B cell (primary cell): ENCODE measurements around the gene UCMA. TPM values are rescaled to one million over a fixed set of nuclear protein-coding genes. Genes with fewer than 3 reads are reported as not detected.

Experiments
- ATAC-seq: fragments of 200-7000 bp; cut with Tn5 transposase; one replicate; pipeline ENCODE4 v1.10.0; 2021; ENCODE audit warnings: low read depth, mild to moderate bottlenecking, moderate number of reproducible peaks, moderate library complexity
- CTCF ChIA-PET: fragments of 350-600 bp; sonication (Branson Sonifier 250); formaldehyde crosslinking; loops from one replicate; lab custom pipeline; 2021; ENCODE audit warnings: antibody characterized with exemption, inconsistent platforms; lab: Charles Lee
- POLR2A ChIA-PET: fragments of 350-600 bp; sonication (Branson Sonifier 250); formaldehyde crosslinking; loops from one replicate; lab custom pipeline; 2021; ENCODE audit warnings: antibody characterized with exemption; lab: Charles Lee
- DNase-seq: peaks from one replicate; pipeline ENCODE4 v3.0.0; 2013
- H2AFZ ChIP-seq: 2 replicates; pipeline ENCODE4 v1.6.1; 2012; ENCODE audit warnings: mild to moderate bottlenecking, low read depth, low read length; ENCODE audit not compliant: insufficient read depth, poor library complexity, severe bottlenecking
- H3K27ac ChIP-seq, 2 donors: 1 replicate in 1 of 2; 2 replicates in 1 of 2; pipeline ENCODE4 v1.5.1; 2012 to 2013; ENCODE audit warnings: low read length in 2 of 2, mild to moderate bottlenecking in 2 of 2, moderate library complexity in 1 of 2
- H3K27me3 ChIP-seq, 4 experiments: fragments of 200-600 bp in 1 of 4; sonication (generic) in 1 of 4; replicated peaks in 1 of 4; 1 replicate in 2 of 4; 2 replicates in 2 of 4; pipeline versions ENCODE4 v1.6.1 to v1.7.0; 2013 to 2016; ENCODE audit warnings: low read length in 3 of 4, mild to moderate bottlenecking in 2 of 4, mixed read lengths in 1 of 4, moderate library complexity in 1 of 4; ENCODE audit not compliant: insufficient read depth in 4 of 4, control insufficient read depth in 3 of 4; ENCODE audit errors: control extremely low read depth in 1 of 4
- H3K36me3 ChIP-seq, 2 experiments: replicated peaks in 1 of 2; 1 replicate in 1 of 2; 2 replicates in 1 of 2; pipeline versions ENCODE4 v1.6.1 to v1.7.1; 2013; ENCODE audit warnings: low read length in 1 of 2; ENCODE audit not compliant: insufficient read depth in 2 of 2, control insufficient read depth in 1 of 2; ENCODE audit errors: control extremely low read depth in 1 of 2, extremely low read depth in 1 of 2
- H3K4me1 ChIP-seq, 2 donors: fragments of 200-600 bp in 1 of 2; sonication (generic) in 1 of 2; 1 replicate in 1 of 2; 2 replicates in 1 of 2; pipeline versions ENCODE4 v1.5.1 to v1.6.1; 2013 to 2017; ENCODE audit warnings: low read length in 2 of 2; ENCODE audit not compliant: control insufficient read depth in 2 of 2, insufficient read depth in 2 of 2
- H3K4me2 ChIP-seq: replicated peaks from 2 replicates; pipeline ENCODE3; 2012; ENCODE audit warnings: mild to moderate bottlenecking, low read depth, low read length; ENCODE audit not compliant: poor library complexity, severe bottlenecking
- H3K4me3 ChIP-seq, 5 experiments: fragments of 200-600 bp in 1 of 5; sonication (generic) in 1 of 5; 1 replicate in 3 of 5; 2 replicates in 2 of 5; pipeline versions ENCODE4 v1.5.1 to v1.7.0; 2011 to 2016; ENCODE audit warnings: low read length in 4 of 5, mild to moderate bottlenecking in 4 of 5, low read depth in 2 of 5, control low read depth in 1 of 5, moderate library complexity in 1 of 5; ENCODE audit not compliant: insufficient read depth in 1 of 5; ENCODE audit errors: control extremely low read depth in 1 of 5, extremely low read depth in 1 of 5
- H3K79me2 ChIP-seq: fragments of 200-600 bp; sonication (generic); one replicate; pipeline ENCODE4 v1.6.0; 2016; ENCODE audit warnings: low read length; ENCODE audit not compliant: control insufficient read depth, insufficient read depth
- H3K9ac ChIP-seq: fragments of 200-600 bp; sonication (generic); 2 replicates; pipeline ENCODE4 v1.6.1; 2017; ENCODE audit warnings: mild to moderate bottlenecking, low read length, moderate library complexity
- H3K9me3 ChIP-seq, 3 donors: one replicate each; pipeline versions ENCODE4 v1.6.1 to v1.7.1; 2013; ENCODE audit warnings: low read length in 2 of 3; ENCODE audit not compliant: control insufficient read depth in 2 of 3, insufficient read depth in 1 of 3; ENCODE audit errors: control extremely low read depth in 1 of 3
- H4K20me1 ChIP-seq: 2 replicates; pipeline ENCODE4 v1.6.0; 2012; ENCODE audit warnings: mild to moderate bottlenecking, low read length; ENCODE audit not compliant: insufficient read depth, control insufficient read depth, poor library complexity, severe bottlenecking
- H3K27ac Mint-ChIP-seq: one replicate; pipeline ENCODE4 v1.8.0; 2021; ENCODE audit warnings: mixed read lengths
- H3K27me3 Mint-ChIP-seq: one replicate; pipeline ENCODE4 v1.8.0; 2021; ENCODE audit warnings: mixed read lengths
- H3K4me1 Mint-ChIP-seq: one replicate; pipeline ENCODE4 v1.8.0; 2021; ENCODE audit warnings: mixed read lengths
- H3K4me3 Mint-ChIP-seq: one replicate; pipeline ENCODE4 v1.8.0; 2021; ENCODE audit warnings: mixed read lengths
- H3K9me3 Mint-ChIP-seq: one replicate; pipeline ENCODE4 v1.8.0; 2022; ENCODE audit warnings: mixed read lengths; ENCODE audit not compliant: insufficient read depth
- EZH2 ChIP-seq: IDR thresholded peaks from 2 replicates; pipeline ENCODE4 v1.6.1; 2012; ENCODE audit warnings: borderline replicate concordance, low read depth, mild to moderate bottlenecking, moderate library complexity, low read length; ENCODE audit not compliant: insufficient read depth, poor library complexity, severe bottlenecking
- WGBS: methylation state at CpG from one replicate; pipeline ENCODE4 v1.1.5; 2013; ENCODE audit warnings: missing lambda C conversion rate; ENCODE audit not compliant: insufficient coverage; 5-methylcytosine and 5-hydroxymethylcytosine counted together
- intact Hi-C: fragments of 100-400 bp; cut with micrococcal nuclease; formaldehyde crosslinking; loops from one replicate; pipeline ENCODE4 v1.10.0; 2022
- polyA plus RNA-seq: library from polyadenylated mRNA; depleted of rRNA; stranded (reverse); fragments of >200 nt; gene quantifications from 2 replicates; pipeline ENCODE4 v1.2.3, GENCODE V29; 2012
- total RNA-seq, 2 donors: library from RNA; stranded (reverse); fragments of 120-200 nt in 1 of 2; gene quantifications; 1 replicate in 1 of 2; 2 replicates in 1 of 2; pipeline versions ENCODE4 v1.2.3 to v1.2.4, GENCODE V29; 2013 to 2022
- TF ChIP-seq, protein P1 (sequence below): fragments of 200-600 bp; IDR thresholded peaks from one replicate; pipeline ENCODE4 v1.8.0; 2022; ENCODE audit warnings: antibody characterized with exemption, mild to moderate bottlenecking

The UCMA gene
- total and polyA plus RNA-seq, 2 donors (not counting 1 experiment from before 2014, with no cell fraction given) = not detected

DNA sequence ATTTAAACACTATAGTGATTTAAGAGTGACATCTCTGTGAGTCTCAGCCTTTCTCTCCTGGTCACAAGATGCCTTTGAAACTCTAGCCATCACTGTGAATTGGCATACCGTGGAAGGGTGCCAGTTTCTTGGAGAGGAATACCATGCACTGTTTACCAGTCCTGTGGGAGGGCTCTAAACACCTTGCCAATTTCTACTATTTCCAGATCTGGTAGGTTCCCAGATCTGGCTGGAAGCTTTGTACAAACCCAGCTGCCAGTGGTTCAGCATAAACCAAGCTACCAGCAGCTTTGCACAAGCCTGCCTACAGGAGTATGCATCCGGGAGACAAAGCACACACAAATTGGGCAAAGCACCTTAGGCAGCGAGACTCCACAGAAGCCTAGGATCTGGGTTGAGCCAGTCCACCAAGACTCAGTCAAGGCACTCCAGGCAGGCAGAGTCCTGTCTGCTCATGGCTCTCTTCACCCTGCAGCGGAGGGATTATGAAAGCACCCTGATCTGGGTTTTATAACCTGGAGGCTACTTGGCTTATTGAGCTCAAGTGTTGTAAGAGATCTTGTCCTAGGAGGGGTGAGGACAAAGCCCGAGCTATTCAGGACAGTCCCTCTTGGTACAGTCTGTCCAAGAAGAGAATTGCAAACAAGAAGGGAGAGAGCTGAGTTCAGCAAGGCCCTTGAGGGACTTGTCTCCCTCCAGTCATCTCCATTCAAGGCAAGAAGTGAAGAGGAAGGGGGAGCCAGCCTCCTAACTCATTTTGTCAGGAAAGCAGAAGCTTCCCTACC lies 49.3 kb downstream of the UCMA start:
- peaks cover 4% of the 10 kb centered on the region for H3K4me1 Mint-ChIP-seq
- Histone ChIP-seq H3K36me3 (no peaks in the 10 kb centered on the region), H4K20me1 (no peaks in the 10 kb centered on the region), H3K9ac (no peak overlapping the region), H3K4me2 (no peak overlapping the region), H3K27me3 (no peaks in the 10 kb centered on the region), H3K4me1 (no peaks in the 10 kb centered on the region), H3K4me3 (no peak overlapping the region), H3K27ac (no peak overlapping the region), H2AFZ (no peak overlapping the region), H3K9me3 (peaks cover 0 to 4% (median 0%) of the 10 kb centered on the region in 3 donors), H3K79me2 (no peaks in the 10 kb centered on the region)
- DNase-seq (no peak), ATAC-seq (no peak)
- 95% methylated on average over 5 of the region's 5 CpGs for WGBS
- no peak overlapping the region for H3K4me3 Mint-ChIP-seq
- no peaks in the 10 kb centered on the region for H3K9me3 Mint-ChIP-seq
- ChIA-PET CTCF (no interaction called here), POLR2A (no interaction called here)
- H3K27ac Mint-ChIP-seq = no peak overlapping the region
- TF ChIP-seq, protein P1, sequence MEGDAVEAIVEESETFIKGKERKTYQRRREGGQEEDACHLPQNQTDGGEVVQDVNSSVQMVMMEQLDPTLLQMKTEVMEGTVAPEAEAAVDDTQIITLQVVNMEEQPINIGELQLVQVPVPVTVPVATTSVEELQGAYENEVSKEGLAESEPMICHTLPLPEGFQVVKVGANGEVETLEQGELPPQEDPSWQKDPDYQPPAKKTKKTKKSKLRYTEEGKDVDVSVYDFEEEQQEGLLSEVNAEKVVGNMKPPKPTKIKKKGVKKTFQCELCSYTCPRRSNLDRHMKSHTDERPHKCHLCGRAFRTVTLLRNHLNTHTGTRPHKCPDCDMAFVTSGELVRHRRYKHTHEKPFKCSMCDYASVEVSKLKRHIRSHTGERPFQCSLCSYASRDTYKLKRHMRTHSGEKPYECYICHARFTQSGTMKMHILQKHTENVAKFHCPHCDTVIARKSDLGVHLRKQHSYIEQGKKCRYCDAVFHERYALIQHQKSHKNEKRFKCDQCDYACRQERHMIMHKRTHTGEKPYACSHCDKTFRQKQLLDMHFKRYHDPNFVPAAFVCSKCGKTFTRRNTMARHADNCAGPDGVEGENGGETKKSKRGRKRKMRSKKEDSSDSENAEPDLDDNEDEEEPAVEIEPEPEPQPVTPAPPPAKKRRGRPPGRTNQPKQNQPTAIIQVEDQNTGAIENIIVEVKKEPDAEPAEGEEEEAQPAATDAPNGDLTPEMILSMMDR = no peak
- no peak for TF ChIP-seq EZH2
- intact Hi-C loops = no loop called here
- H3K27me3 Mint-ChIP-seq = no peaks in the 10 kb centered on the region

DNA sequence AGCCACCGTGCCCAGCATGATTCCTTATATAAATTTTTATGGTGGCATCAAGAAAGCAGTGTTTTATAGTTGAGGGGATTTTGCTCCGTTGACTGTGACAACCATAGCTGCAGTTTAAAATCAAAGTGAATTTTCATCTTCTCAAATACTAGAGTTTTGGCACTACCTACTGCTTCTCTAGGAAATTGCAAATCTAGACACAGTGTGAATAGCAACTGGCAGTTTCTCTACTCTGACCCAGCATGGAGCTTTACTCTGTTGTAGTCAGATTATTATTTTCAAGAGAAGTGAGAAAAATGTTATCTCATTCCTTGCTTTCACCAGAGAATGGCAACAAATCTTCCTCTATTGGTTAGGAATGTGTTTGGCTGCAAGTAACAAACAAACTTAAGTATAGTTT lies 49.9 kb downstream of the UCMA start:
- H3K4me1 Mint-ChIP-seq = peaks cover 4% of the 10 kb centered on the region
- no peaks in the 10 kb centered on the region for H3K9me3 Mint-ChIP-seq
- no peaks in the 10 kb centered on the region for H3K27me3 Mint-ChIP-seq
- DNase-seq = no peak
- Histone ChIP-seq H3K4me2 (no peak overlapping the region), H3K27ac (no peak overlapping the region), H3K9me3 (peaks cover 0 to 4% (median 0%) of the 10 kb centered on the region in 3 donors), H3K27me3 (no peaks in the 10 kb centered on the region), H3K4me1 (no peaks in the 10 kb centered on the region), H4K20me1 (no peaks in the 10 kb centered on the region), H3K9ac (no peak overlapping the region), H3K36me3 (no peaks in the 10 kb centered on the region), H2AFZ (no peak overlapping the region), H3K79me2 (no peaks in the 10 kb centered on the region), H3K4me3 (no peak overlapping the region)
- no peak overlapping the region for H3K27ac Mint-ChIP-seq
- no peak for TF ChIP-seq EZH2
- TF ChIP-seq, protein P1 = no peak
- ATAC-seq = no peak
- WGBS = no CpG with 5 or more reads among the region's 2 CpGs
- POLR2A ChIA-PET = no interaction called here
- intact Hi-C loops = no loop called here
- H3K4me3 Mint-ChIP-seq = no peak overlapping the region
- CTCF ChIA-PET = interaction anchor here (0.6 kb wide), 1 partner anchor 1480 kb away, joined by 4 read pairs; no protein-coding TSS in a partner anchor
